Measurements from ENCODE around the gene GRIK3.

GRIK3 gene

GRCh38 chr1:37043101-37043500, 8.8 kb upstream of the GRIK3 start:
- DNase-seq (ENCODE audit: low read depth in 2 of 2), result no peak

- DNase-seq (ENCODE audit: low read depth in 2 of 2), result no peak
These were observed 8.2 kb upstream of the GRIK3 start for GRCh38 chr1:37042506-37042905.

- no peak for DNase-seq (ENCODE audit: low read depth in 2 of 2)
These were observed 7.2 kb upstream of the GRIK3 start for GRCh38 chr1:37041483-37041882.

- DNase-seq (ENCODE audit: low read depth in 2 of 2), result no peak
These were observed 6.5 kb upstream of the GRIK3 start for GRCh38 chr1:37040773-37041172.

- DNase-seq (ENCODE audit: low read depth in 2 of 2), result no peak
These were observed 5.9 kb upstream of the GRIK3 start for GRCh38 chr1:37040261-37040660.

- no peak for DNase-seq (ENCODE audit: low read depth in 2 of 2)
These were observed 4.1 kb upstream of the GRIK3 start for GRCh38 chr1:37038227-37039093.

GRCh38 chr1:37037690-37038089, 3.4 kb upstream of the GRIK3 start:
- no peak for DNase-seq (ENCODE audit: low read depth in 2 of 2)

- no peak for DNase-seq (ENCODE audit: low read depth in 2 of 2)
These were observed 2.3 kb upstream of the GRIK3 start for GRCh38 chr1:37036667-37037053.

- no peak for DNase-seq (ENCODE audit: low read depth in 2 of 2)
These were observed 1.7 kb upstream of the GRIK3 start for GRCh38 chr1:37035796-37036666.

- DNase-seq (ENCODE audit: low read depth in 2 of 2), result no peak
These were observed 838 bp upstream of the GRIK3 start for GRCh38 chr1:37035014-37035691.

GRCh38 chr1:37033355-37034101, 787 bp downstream of the GRIK3 start:
- DNase-seq (ENCODE audit: low read depth in 2 of 2), result no peak

- DNase-seq (ENCODE audit: low read depth in 2 of 2), result no peak
These were observed 1.5 kb downstream of the GRIK3 start for GRCh38 chr1:37032660-37033354.

- no peak for DNase-seq (ENCODE audit: low read depth in 2 of 2)
These were observed 2.4 kb downstream of the GRIK3 start for GRCh38 chr1:37031871-37032270.

GRCh38 chr1:37031429-37031828, 2.9 kb downstream of the GRIK3 start:
- no peak for DNase-seq (ENCODE audit: low read depth in 2 of 2)

- no peak for DNase-seq (ENCODE audit: low read depth in 2 of 2)
These were observed 5.2 kb downstream of the GRIK3 start for GRCh38 chr1:37028981-37029617.

- no peak for DNase-seq (ENCODE audit: low read depth in 2 of 2)
These were observed 12.8 kb downstream of the GRIK3 start for GRCh38 chr1:37021502-37021901.

GRCh38 chr1:37020653-37021277, 13.6 kb downstream of the GRIK3 start:
- DNase-seq (ENCODE audit: low read depth in 2 of 2), result no peak

- DNase-seq (ENCODE audit: low read depth in 2 of 2), result no peak
These were observed 15.8 kb downstream of the GRIK3 start for GRCh38 chr1:37018510-37018909.

- DNase-seq (ENCODE audit: low read depth in 2 of 2), result no peak
These were observed 16.6 kb downstream of the GRIK3 start for GRCh38 chr1:37017720-37018119.

GRCh38 chr1:37016121-37016520, 18.2 kb downstream of the GRIK3 start:
- DNase-seq (ENCODE audit: low read depth in 2 of 2), result no peak
